ENCODE measurements around the gene ZCWPW1. TPM values are rescaled to one million over a fixed set of nuclear protein-coding genes. Genes with fewer than 3 reads are reported as not detected.
"Not testable (repeated sequence)": the region's sequence is repeated elsewhere in the genome, so short reads cannot be mapped to it uniquely, and the experiment has no call there.

ZCWPW1 gene
- total RNA-seq, 1 donor from 2014 or later = 6.1 TPM

GRCh38 chr7:100380196-100380595 is 48.3 kb downstream of the ZCWPW1 start:
- no peak overlapping the region for H3K27ac Mint-ChIP-seq
- DNase-seq (ENCODE audit: low spot score in 2 of 2, unreplicated experiment in 2 of 2) = no peak
- H3K9me3 Mint-ChIP-seq = no peaks in the 10 kb centered on the region
- TF ChIP-seq CTCF (IDR thresholded peaks at IDR 0.05; ENCODE audit: unreplicated experiment) = no peak
- no peak overlapping the region for H3K4me3 Mint-ChIP-seq
- peaks cover 9% of the 10 kb centered on the region for H3K4me1 Mint-ChIP-seq
- H3K36me3 Mint-ChIP-seq = peaks cover 3% of the 10 kb centered on the region
- peaks cover 4% of the 10 kb centered on the region for H3K27me3 Mint-ChIP-seq (ENCODE audit: low read depth)

GRCh38 chr7:100378114-100378755 is 50.3 kb downstream of the ZCWPW1 start:
- Mint-ChIP-seq H3K4me3 (no peak overlapping the region), H3K36me3 (peaks cover 3% of the 10 kb centered on the region), H3K27me3 (ENCODE audit: low read depth) (peaks cover 3% of the 10 kb centered on the region), H3K4me1 (peaks cover 9% of the 10 kb centered on the region), H3K27ac (no peak overlapping the region), H3K9me3 (no peaks in the 10 kb centered on the region)
- no peak for DNase-seq (ENCODE audit: low spot score in 2 of 2, unreplicated experiment in 2 of 2)
- no peak for TF ChIP-seq CTCF (IDR thresholded peaks at IDR 0.05; ENCODE audit: unreplicated experiment)

- H3K27ac Mint-ChIP-seq = no peak overlapping the region
- H3K36me3 Mint-ChIP-seq = peaks cover 3% of the 10 kb centered on the region
- no peak for TF ChIP-seq CTCF (IDR thresholded peaks at IDR 0.05; ENCODE audit: unreplicated experiment)
- no peaks in the 10 kb centered on the region for H3K9me3 Mint-ChIP-seq
- no peak overlapping the region for H3K4me3 Mint-ChIP-seq
- H3K4me1 Mint-ChIP-seq = peaks cover 11% of the 10 kb centered on the region
- no peak for DNase-seq (ENCODE audit: low spot score in 2 of 2, unreplicated experiment in 2 of 2)
- no peaks in the 10 kb centered on the region for H3K27me3 Mint-ChIP-seq (ENCODE audit: low read depth)
Measured at GRCh38 chr7:100376066-100376465, 52.4 kb downstream of the ZCWPW1 start.

- H3K4me3 Mint-ChIP-seq = no peak overlapping the region
- H3K36me3 Mint-ChIP-seq = peaks cover 3% of the 10 kb centered on the region
- H3K27me3 Mint-ChIP-seq (ENCODE audit: low read depth) = no peaks in the 10 kb centered on the region
- DNase-seq (ENCODE audit: low spot score in 2 of 2, unreplicated experiment in 2 of 2) = no peak
- H3K27ac Mint-ChIP-seq = no peak overlapping the region
- H3K4me1 Mint-ChIP-seq = peaks cover 15% of the 10 kb centered on the region
- TF ChIP-seq CTCF (IDR thresholded peaks at IDR 0.05; ENCODE audit: unreplicated experiment) = no peak
- no peaks in the 10 kb centered on the region for H3K9me3 Mint-ChIP-seq
Measured at GRCh38 chr7:100374601-100375000, 53.9 kb downstream of the ZCWPW1 start.

GRCh38 chr7:100373870-100374598 is 54.5 kb downstream of the ZCWPW1 start:
- not testable (repeated sequence) for H3K36me3 Mint-ChIP-seq; H3K4me3 Mint-ChIP-seq; H3K9me3 Mint-ChIP-seq; DNase-seq (ENCODE audit: low spot score in 2 of 2, unreplicated experiment in 2 of 2); H3K27ac Mint-ChIP-seq; H3K27me3 Mint-ChIP-seq (ENCODE audit: low read depth)
- peaks cover 15% of the 10 kb centered on the region for H3K4me1 Mint-ChIP-seq

GRCh38 chr7:100373261-100373831 is 55.2 kb downstream of the ZCWPW1 start, which contains the start of gene PILRA:
Gene PILRA, plus strand, starts transcription at chr7:100373487. Its CDS starts 170 bp downstream, at chr7:100373657.
- TF ChIP-seq CTCF (IDR thresholded peaks at IDR 0.05; ENCODE audit: unreplicated experiment) = no peak
- peaks cover 14% of the 10 kb centered on the region for H3K4me1 Mint-ChIP-seq
- peaks cover 1% of the 10 kb centered on the region for H3K36me3 Mint-ChIP-seq
- no peaks in the 10 kb centered on the region for H3K9me3 Mint-ChIP-seq
- DNase-seq (ENCODE audit: low spot score in 2 of 2, unreplicated experiment in 2 of 2) = no peak
- H3K4me3 Mint-ChIP-seq = no peak within 1 kb of the TSS
- H3K27me3 Mint-ChIP-seq (ENCODE audit: low read depth) = no peaks in the 10 kb centered on the region
- no peak within 1 kb of the TSS for H3K27ac Mint-ChIP-seq
